NK-92 (cell line): Measurements from ENCODE around the gene PHKA1.
"Not testable (repeated sequence)": the region's sequence is repeated elsewhere in the genome, so short reads cannot be mapped to it uniquely, and the experiment has no call there.

Experiments
- DNase-seq: peaks from one replicate; lab custom pipeline; 2025; ENCODE audit not compliant: unreplicated experiment; lab: John Stamatoyannopoulos, UW

Gene PHKA1

DNA sequence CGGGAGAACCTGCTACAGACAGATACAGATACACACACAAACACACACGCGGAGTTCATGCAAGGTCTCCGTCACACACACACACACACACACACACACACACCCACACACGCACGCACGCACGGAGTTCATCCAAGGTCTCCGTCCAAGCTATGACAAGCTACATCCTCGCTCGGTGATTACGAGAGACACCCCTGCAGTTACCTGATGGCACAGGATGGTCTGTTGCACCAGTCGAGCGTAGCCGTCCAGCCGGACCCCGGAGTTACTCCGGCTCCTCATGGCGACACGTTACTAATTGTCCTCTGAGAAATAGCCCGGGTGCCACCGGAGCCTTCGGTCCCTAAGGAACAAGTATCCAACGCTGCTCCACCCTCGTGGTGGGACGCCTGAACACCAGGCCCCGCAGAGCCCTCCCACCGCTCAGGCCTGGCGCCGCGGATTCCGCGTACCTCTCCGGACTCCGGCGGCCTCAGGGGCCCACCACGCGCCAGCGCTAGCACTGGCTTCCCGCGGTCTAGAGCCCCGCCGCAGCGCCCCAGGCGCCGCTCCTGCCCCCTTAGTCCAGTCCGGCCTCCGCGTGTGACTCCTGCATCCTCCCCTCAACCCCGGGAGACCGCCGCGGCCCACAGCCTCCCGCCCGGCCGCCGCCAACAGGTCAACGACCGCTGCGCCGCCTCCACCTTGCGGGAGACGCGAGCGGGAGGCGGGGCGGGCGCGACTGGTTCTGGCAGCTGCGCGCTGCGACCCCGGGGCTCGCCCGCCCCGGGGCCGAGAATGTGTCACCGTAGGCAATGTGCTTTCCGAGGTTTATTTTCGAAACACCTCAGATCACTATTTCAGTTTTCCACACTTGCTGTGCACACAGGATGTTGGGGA lies at the start of gene PHKA1:
Gene PHKA1, minus strand, starts transcription at position 708 of the 879 bp plus-strand sequence. Its CDS starts 426 bp downstream, at position 282.
- DNase-seq, result not testable (repeated sequence)

DNA sequence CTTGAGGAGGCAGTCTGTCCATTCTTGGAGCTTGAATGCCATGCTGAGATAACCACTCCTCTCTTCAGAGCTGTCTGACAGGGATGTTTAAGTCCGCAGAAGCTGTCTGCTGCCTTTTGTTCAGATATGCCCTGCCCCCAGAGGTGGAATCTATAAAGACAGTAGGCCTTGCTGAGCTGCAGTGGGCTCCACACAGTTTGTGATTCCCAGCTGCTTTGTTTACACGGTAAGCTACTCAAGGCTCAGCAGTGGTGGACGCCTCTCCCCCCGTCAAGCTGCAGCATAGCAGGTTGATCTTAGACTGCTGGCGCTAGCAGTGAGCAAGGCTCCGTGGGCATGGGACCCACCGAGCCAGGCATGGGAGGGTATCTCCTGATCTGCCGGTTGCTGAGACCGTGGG lies 46.3 kb upstream of the PHKA1 start:
- DNase-seq, result not testable (repeated sequence)

DNA sequence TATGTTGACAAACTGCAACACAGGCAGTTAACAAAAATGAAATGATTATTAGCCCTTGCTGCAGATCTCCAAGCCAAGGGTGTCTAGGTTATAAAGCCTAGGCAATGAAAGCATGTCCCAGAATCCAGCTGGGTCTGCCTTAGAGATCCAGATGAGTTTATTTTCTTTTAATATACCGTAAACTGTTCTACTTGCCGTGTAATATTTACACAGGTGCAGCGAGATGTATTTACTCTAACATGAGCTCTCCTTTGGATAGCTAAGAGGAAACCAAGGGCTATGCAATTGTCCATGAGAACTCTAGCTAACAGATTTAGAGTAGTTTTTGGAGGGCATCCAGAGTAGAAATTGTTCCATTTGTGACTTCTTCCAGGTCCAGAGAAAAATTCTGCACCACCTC lies 34.4 kb upstream of the PHKA1 start:
- not testable (repeated sequence) for DNase-seq

DNA sequence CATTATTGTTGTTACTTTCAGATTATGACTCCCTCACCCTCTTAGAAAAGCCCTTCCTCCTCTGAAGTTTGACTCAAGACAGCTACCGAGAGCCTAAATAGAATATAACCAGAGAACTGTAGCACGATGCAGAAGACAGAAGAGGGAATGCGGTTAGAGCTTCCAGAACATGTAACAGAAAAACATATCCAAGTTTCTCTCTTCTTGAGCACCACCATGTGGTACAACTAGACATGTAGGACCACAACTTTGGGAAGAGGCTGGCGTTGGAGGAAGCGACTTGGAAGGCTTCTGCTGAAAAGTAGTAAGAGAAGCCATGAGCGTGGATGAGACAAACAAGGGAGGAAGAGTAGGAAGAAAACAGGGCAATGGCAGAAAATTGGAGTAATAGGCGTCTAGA lies 31.4 kb upstream of the PHKA1 start:
- not testable (repeated sequence) for DNase-seq

DNA sequence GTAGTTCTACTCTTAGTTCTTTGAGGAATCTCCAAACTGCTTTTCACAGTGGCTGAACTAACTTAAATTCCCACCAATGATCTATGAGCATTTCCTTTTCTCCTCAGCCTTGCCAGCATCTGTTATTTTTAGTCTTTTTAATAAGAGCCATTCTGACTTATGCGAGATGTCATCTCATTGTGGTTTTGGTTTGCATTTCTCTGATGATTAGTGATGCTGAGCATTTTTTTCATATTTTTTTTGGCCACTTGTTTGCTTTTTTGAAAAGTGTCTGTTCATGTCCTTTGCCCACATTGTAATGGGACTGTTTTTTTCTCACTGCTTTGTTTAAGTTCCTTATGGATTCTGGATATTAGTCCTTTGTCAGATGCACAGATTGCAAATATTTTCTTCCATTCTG lies 21.5 kb upstream of the PHKA1 start:
- no peak for DNase-seq

DNA sequence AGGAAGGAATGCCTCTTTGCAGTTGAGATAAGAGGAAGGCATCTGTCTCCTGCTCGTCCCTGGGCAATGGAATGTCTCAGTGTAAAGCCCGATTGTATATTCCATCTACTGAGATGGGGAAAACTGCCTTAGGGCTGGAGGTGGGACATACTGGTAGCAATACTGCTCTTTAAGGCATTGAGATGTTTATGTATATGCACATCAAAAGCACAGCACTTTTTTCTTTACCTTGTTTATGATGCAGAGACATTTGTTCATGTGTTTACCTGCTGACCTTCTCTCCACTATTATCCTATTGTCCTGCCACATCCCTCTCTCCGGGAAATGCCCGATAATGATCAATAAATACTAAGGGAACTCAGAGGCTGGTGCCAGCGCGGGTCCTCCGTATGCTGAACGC lies 19.5 kb upstream of the PHKA1 start:
- not testable (repeated sequence) for DNase-seq

DNA sequence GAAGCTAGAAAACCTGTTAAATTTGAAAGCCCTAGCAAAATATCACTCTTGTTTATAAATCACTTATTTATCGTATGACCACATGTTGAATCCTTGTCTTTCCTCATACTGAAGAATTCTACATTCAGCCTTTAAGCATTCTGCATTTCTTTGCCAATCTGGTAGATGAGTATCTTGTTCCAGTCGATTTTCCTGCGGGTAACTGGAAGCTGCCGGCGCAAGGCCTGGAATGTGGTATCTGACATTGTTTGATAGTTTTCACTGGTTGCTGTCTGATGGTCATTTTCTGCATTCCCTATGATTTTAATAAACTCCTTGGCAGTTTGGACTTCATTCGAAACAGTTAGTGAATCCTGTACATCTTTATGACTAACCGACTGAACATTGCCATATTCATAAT lies 13.7 kb upstream of the PHKA1 start:
- no peak for DNase-seq

DNA sequence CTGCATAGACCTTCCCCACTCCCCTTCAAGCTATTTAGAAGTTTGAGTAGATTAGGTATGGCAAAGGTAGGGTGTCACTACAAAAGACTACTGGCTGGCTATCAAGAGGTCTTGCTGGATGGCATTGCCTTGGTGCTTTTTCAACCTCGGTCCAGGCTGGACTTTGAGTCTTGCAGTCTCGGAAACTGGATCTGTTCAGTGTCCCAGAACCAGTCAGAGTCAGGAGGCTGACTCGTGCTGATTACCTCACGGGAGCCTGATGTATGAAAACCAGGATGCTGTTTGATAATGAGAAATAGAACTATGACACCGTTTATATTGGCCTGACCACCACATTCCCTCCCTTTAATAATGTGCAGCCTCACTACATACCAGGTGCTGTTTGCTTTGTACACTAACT lies 2.7 kb upstream of the PHKA1 start:
- DNase-seq, result no peak

DNA sequence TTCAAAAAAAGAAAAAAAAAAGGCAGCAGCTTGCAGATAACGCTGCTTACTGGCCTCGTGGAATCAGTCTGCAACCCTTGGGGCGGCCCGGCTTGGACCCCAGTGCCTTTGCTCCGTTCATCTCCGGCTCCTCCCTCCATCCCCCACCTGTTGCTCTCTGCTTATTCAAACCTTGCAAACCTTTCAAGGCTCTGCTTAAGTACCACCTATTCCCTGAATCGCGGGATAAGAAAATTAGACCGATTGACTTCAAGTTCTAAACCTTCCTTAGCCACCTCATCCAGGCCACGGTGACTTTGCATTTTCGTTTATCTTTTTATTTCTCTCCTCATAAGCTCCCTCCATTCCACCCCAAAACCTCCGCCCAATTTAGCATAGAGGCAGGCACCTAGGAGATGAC lies 1.4 kb upstream of the PHKA1 start:
- DNase-seq, result no peak

DNA sequence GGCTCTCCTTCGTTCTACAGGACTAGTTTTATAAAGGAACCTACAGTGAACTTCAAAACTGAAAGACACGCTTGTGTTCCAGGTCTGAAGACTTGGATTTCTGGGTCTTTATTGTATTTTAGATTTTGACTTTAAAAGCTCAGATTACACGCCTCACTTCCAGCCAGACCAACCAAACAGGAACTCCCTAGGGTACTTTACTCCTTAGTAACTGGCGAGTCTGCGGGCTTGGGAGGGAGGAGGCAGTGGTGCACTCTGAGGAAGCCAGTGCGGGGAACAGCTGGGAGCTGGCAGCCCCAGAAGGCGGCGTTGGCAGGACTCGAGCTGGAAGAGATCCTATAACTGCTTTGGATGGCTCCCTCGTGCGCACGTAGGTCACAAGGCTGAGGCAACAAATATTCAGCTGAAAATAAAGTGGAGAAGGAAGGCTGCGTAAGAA lies 391 bp upstream of the PHKA1 start:
- DNase-seq, result no peak

DNA sequence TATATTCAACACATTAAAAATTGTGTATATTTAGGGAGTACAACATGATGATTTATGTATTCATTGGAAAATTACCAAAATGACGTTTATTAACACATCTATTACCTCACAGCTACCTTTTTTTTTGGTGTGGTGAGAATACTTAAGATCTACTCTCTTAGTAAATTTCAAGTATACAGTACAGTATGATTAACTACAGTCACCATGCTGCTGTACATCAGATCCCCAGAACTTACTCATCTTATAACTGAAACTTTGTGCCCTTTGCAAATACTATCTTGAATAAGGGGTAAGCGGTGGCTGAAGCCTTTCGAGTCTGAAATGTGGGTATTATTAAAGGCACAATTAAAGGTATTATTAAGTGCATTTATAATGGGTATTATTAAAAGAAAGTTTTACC lies 976 bp downstream of the PHKA1 start:
- DNase-seq, result no peak

DNA sequence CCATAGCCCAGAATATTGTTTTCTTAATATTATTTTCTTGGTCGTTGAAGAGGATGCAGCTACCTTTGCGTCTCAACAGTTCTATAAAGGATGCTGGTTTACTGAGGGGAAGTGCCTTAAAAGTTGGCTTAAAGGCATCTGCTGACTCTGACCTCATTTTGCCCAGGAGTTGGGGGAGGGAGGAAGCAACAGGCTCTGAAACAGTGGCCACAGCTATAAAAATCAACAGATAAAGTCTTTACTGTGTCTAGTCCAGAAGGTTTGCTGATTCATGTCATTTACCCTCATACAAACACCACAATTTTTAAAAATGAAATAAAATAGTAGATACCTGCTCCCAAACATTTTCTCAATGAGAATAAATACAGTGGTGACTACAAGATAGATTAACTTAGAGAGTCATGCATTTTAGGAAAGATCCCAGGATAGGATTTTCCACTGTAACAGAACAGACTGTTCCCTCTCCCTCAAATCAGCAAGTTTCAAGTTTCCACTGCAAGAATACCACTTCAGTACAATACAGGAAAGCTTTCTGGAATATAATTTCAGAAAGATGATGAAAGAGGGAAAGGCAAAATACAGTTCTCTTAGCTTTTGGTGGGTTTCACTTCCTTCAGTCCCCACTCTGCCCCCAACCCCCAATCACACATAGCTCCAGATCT lies 1.9 kb downstream of the PHKA1 start:
- no peak for DNase-seq

DNA sequence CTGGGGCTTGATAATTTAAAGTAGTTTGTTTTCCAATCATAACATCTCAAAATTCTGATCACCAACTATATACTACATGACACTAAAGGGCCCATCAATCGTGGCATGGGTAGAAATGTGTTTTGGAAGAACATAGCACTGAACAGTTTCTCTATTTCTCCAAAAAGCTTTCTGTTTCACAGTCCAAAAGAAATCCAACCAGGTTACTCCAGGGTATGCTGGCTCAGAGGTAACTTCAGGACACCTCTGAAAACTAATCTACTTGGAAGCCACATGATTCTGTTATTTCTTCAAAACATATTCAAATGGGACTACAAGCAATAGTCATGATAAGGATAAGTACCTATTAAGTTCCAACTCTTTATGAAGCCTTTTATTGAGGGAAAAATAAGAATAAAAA lies 8.3 kb downstream of the PHKA1 start:
- no peak for DNase-seq

DNA sequence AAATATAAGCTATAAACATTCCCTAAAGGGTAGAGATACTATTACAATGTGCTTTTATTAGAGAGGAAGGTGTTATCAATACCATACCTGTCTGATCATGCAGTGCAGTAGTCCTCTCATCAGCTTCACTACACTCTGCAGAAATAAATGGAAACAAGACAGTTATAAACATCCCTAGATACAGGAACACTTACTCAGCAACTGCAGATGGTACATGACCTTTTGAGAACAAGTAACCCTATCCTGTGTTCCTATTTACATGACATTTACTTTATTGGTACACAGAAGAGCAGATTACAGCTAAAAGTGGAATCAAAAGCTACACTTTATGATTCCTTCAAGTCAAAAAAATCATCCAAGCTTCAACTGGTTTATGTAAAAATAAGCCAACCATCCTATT lies 9.0 kb downstream of the PHKA1 start:
- DNase-seq, result no peak

DNA sequence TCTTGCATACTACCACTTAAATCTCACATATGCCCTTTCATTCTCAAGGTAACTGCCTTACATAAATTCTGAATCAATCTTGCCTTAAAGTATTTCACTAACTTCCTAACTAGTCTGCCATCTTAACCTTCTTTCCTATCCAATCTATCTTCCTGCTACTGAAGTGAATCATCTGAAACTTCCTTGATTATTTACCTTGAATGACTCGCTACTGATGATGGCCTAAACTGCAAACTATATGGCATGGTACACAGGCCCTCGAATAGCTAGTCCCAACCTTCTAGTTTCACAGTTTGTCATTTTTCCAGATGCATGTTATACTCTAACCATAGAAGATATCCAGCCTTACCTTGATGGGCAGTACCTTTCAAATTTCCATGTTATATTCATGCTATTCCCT lies 19.9 kb downstream of the PHKA1 start:
- no peak for DNase-seq

DNA sequence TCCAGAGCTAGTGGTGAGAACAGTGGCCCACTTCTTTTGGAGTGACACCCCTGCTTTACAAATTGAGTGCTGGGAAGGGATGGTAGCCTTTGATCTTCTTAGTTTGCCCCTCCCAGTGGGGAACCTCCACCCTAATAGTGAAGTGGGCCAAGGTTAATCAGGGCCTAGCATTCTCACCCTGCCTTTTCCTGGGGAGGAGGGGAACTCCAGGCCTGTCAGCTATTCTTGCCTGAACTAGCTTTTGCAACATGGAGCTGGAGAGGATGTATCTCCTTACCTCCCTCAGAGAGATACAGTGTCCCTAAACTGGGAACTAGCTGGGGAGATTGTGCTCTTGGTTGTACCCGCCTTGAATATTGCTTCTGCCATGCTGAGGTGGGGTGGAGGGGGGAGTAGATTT lies 20.6 kb downstream of the PHKA1 start:
- no peak for DNase-seq

DNA sequence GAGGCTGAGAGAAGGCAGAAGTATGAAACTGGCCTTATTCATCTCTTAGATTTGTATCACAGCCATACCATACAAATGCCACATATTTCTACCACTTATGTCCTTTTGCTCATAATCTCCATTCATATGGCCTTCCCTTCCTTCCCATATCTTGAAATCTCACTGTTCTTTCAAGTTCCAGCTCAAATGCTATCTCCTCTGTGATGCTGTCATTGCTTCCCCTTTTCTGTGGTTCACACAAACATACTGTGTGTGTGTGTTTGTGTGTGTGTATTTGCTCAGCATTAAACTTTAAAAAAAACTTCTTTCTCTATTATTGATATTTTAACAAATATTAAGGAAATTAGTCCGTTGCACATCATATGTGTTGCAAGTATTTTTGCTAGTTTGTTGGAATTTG lies 26.7 kb downstream of the PHKA1 start:
- no peak for DNase-seq

DNA sequence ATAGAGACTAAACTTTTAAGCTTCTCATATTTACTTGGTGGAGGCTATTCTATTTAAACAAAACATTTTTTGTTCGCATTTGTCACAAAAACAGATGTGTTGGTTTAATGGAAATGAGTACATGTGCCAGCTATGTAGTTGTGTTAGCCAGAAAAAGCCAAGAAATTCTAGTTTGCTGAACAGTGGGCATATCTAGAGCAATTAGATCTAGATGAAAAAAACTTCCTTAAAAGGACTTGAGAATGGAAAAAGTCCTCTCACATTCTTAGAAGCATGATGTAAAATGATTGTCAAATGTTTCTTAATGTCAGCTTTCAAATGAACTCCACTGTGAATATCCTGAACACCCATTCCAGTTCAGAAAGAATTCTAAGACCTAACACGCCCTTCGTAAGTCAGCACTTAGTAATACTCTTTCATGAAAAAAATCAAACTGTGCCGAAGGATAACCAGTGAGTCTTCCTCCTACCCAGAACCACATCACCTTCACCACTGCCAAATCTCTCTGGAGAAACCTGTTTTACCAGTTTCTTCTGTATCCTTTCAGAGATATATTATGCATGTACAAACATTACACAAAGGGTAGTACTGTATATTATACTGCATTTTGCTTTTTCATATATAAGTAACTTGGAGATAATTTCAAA lies 28.2 kb downstream of the PHKA1 start:
- no peak for DNase-seq

DNA sequence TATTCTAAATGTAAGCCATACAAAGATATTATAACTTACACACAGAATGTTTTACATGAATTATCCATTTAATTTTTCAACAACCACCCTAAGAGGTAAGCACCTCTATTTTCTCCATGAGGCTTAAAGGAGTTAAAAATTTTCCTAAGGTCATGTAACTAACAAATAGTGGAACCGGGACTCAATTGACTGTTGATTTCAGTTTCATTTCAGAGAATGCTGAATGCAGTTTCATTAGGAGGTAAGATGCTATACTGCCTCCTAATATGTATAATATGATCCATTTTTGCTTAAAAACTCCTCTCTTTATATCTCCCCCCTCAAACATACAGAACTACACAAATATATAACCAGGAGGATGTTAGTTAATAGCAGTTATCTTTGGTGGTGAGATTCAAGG lies 29.1 kb downstream of the PHKA1 start:
- DNase-seq, result no peak

DNA sequence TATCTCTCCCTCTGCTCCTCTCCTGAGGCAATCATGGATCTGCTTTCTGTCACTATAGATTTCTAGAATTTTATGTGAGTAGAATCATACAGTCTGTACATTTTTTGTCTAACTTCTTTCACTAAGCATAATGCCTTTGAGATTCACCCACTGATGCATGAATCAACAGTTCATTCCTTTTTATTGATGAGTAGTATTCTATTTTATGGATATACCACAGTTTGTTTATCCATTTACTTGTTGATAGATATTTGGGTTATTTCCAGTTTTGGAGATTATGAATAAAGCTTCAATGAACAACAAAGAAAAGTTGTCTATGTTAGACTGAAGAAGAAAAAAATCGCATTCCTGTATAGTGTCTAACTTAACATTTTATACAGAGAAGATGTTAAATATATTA lies 30.5 kb downstream of the PHKA1 start:
- DNase-seq, result no peak

DNA sequence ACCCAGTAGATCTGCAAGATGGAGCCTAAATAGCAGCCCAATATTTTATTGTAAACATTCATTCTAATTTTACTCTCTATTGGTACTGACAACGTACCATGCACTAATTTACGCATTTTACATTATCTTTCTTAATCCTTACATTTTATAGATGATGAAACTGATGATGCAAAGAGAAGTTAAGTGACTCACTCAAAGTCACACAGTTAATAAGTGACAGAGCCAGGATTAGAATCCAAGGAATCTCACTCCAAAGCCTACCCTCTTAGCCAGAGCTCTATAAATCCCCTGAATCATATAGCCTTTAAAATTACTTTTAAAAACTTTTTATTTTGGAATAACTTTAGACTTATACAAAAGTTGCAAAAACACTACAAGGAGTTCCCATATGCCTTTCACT lies 37.6 kb downstream of the PHKA1 start:
- DNase-seq, result no peak

DNA sequence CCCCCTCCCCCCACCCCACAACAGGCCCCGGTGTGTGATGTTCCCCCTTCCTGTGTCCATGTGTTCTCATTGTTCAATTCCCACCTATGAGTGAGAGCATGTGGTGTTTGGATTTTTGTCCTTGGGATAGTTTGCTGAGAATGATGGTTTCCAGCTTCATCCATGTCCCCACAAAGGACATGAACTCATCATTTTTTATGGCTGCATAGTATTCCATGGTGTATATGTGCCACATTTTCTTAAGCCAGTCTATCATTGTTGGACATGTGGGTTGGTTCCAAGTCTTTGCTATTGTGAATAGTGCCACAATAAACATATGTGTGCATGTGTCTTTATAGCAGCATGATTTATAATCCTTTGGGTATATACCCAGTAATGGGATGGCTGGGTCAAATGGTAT lies 40.2 kb downstream of the PHKA1 start:
- DNase-seq, result not testable (repeated sequence)
